Measurements from ENCODE around the gene SLC8A1.

Gene SLC8A1

DNA sequence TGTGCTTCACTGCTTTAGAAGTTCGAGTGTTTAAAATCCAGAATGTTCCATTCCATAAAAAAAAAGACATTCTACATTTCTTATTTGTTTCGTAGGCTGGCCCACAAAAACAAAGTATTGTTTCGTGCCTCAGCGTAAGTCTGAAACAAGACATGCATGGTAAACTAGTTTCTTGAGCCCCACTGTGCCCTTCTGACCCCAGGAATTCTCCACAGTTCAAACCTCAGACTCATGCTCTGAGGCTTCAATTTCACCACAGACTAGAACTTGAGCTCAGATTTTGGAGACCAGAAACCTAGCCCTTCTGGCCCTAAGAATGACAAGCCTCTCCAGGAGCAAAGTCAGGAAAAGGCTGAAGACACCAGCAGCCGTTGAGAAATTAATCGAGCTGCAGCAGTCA is 151.5 kb downstream of the SLC8A1 start:
- DNase-seq, result no peak

DNA sequence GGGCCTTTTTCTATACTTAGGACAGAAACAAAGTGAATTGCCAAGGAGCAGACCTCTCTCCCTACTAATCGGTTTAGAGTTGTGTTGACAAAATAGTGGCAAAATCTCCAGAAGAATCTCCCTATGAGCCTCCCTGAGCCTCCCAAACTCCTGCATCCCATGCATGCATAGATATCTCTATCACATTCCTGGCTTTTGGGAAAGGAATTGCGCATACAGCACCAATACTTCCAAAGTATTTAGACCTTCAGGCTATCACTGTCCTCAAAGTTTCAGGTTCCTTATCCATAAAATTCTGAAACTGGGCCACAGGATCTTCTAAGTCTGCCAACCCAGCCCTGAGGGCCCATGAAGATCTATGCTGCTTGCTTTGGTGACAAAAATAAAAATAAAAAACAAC is 152.1 kb downstream of the SLC8A1 start:
- DNase-seq, result no peak

DNA sequence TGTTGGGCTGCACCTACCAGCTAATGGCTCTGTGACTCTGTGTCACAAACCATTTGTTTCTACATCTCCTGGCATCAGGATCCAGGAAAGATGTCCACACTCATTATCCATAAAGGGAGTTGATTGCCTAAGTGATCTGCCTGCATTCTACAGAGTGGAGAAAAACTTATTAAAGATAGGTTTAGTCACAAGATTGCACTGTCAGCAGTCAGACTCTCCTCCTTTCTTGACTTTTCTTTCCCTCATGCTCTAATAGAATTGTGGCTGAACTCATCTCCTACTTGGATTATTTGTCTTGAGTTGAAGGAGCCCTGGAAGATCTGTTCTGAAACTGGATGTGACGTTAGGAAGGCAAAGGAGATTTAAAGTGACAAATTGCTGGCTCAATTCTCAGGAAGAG is 152.7 kb downstream of the SLC8A1 start:
- no peak for DNase-seq

DNA sequence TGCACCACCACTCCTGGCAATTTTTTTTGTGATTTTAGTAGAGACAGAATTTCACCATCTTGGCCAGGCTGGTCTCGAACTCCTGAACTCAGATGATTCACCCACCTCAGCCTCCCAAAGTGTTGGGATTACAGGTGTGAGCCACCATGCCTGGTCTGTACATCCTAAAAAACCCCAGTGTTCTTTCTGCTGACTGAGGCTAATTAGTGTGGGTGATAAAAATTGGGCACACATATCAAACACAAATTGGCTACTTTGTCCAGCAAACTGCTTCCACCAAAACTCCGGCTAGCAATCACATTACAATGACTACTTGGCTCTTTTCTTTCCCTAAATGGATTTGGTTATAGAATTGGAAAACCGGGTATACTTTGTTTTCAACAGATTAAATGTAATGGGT is 153.9 kb downstream of the SLC8A1 start:
- no peak for DNase-seq

DNA sequence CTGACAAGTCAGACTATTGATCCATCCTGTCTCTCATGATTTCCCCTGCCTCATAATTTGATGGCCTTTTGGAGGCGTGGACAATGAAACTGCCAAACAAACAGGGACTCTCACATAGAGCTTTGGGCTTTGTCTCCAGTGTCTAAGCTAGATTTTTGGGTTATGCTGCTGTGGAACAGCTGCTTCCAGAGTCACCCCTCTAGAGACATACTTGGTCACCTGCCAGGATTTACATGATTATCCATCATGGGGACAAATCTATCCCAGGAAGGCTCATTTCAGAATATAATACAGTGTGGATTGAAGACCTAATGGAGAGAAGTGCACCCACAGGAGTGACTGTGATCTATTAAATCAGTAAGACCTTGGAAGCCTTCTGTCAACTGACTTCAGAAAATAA is 159.6 kb downstream of the SLC8A1 start:
- DNase-seq, result no peak

DNA sequence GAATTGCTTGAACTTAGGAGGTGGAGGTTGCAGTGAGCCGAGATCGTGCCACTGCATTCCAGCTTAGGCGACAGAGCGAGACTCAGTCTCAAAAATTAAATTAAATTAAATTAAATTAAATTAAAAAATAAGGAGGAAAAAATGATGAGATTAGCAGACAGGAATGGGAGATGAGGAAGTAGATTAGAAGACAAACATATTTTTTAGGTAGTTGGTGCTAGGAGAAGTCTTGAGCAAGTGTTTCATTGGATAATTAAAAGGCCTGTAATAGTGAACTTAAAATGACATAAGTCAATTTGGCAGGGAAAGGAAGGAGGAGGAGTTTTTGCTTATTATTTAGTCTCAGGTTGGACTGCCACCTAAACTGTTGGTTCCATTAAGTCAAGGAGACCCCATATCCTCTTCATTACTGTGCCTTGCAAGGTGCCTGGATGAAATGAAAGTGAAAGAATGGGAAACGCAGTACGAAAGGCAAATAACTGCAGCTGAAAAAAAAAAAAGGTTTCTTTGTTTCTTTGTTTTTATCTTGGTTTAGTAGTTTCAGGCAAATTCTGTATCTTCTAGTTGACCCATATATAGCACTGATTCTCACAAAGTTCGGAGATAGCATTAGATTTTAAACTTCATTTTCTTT is 162.0 kb downstream of the SLC8A1 start:
- no peak for DNase-seq

DNA sequence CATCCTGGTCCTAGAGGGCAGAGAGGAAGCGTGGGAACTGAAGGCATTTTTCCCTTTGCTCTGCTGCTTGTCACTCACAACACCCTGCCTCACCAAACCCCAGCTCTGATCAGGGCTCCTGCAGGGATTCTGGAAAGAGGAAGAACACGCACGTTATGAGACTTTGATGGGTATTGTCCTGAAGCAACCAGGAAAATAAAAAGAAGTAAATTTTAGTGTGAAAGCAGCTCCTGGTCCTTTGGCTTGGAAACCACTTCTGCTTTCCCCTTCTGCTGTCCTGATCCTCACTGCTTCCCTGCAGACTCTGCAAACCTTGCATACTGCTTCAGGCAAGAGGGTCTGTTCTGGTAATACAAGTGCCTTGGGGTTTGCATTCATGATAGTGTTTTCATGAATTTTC is 164.1 kb downstream of the SLC8A1 start:
- no peak for DNase-seq

DNA sequence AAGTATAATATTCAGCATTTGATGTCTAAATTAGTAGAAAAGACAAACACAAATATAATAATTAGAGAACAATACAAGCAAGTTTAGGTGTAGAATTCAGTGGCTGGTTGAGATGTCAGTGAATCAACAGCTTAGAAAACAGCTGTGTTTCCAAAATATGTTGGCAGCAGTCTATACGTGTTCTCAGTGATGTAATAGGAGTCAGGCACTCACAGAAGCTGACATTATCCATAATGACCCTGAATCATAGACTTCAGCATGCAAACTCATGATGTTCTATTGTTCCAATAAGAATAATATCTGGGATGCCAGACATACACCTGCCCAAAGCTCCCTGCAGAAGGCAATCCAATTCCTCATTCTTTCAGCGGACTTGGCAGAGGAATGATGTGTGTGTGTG is 164.7 kb downstream of the SLC8A1 start:
- DNase-seq, result no peak

DNA sequence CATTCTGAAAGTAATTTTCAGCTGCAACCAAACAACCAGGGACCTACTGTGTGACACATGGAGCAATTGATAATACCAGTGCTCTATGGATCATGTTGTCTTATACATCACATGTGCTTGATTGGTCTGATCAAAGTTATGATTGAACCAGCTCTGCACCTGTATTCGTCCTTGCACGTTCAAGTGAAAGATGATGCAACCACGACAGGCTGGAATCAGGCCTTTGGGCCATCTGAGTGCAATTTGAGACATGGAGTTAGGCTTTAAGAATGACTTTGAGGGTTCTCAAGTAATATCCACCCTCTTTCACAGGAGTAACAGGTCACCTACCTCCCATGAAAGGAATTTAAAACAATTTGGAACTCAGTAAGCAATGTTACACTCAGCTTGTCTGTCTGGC is 165.2 kb downstream of the SLC8A1 start:
- no peak for DNase-seq

DNA sequence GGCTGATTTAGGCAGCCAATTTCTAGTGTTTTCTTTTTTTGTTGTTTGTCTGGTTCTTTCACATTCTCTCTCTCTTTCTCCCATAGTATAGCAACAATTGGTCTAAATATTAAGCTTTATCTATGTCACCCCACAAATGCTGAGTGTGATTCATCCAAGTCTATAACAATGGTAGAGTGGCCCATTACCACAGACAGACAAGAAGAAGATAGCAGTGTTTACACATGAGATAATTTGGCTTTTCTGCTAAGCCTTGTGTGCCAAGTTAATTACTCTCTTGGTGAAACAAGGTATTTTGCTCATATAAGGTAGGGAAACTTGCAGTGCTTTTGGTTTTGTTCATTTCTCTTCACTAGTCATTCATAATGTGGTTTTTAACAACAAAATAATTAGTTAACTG is 166.5 kb downstream of the SLC8A1 start:
- DNase-seq, result no peak

DNA sequence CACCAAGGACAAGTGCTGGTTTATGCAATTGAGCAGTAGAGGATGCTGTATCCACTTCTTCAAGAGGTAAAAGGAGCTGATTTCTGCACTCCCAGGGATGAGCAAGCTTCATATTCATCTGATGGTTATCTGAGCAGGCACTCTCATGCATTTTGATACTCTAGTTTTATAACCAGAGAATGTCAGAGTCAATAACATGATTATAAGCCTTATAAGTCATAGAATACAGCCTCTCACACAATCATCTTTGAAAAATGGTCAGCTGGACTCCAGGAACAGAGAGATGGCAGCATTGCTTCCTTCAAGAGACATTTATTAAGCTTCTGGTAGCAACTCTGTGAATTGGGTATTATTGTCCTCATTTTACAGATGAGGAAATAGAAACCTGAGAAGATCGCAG is 167.1 kb downstream of the SLC8A1 start:
- DNase-seq, result no peak

DNA sequence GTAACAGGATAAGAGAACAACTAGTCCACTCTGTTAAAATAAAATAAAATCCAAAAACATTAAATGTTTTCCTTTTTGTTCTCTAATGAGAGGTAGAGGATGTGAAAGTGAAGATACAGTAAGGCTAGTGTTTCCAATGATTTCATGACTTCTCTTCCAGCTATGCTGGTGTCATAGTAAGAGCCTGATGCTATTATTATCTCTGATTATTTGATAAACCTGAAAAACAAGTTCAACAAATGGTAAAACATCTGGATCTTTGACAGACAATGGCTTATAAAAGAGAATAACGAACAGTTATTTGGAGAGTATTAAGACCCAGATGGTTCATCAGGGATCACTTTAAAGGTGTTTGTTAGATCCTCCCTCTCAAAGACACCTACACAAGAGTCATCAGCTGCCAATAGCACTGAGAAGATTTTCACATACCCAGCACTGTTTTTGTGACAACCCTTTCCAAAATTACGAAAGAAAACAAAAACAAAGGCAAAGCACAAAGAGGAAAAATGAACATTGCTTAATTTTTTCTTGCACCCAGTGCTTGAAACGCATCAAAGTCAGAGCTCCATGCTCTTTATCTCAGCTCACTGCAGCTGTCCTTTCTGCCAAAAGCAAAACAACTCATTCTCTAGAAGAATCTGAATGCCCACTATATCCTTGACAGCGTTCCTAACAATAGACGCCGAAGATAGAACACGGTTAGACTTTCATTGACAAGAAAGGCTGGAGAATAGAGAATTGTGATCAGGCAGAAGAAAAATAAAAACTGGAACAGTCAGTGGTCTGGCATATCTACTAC is 168.6 kb downstream of the SLC8A1 start:
- no peak for DNase-seq

DNA sequence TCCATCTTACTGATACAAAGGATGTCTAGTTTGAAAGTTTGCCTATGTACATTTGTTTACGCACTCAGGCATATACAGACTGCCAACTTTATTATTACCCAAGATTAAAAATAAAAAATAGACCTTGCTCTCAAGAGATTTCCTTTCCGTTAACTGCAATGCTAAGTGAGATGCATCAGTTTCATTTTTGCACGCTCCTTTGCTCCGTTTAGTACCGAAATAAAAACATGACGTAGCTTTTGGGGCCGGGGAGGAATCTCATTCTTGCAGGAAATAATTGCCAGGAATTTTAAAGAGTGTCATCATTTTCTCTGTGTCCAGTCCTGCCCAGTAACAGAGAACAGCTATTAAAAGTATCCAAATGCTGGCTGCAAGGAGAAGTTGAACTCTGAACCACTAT is 169.5 kb downstream of the SLC8A1 start:
- DNase-seq, result no peak

DNA sequence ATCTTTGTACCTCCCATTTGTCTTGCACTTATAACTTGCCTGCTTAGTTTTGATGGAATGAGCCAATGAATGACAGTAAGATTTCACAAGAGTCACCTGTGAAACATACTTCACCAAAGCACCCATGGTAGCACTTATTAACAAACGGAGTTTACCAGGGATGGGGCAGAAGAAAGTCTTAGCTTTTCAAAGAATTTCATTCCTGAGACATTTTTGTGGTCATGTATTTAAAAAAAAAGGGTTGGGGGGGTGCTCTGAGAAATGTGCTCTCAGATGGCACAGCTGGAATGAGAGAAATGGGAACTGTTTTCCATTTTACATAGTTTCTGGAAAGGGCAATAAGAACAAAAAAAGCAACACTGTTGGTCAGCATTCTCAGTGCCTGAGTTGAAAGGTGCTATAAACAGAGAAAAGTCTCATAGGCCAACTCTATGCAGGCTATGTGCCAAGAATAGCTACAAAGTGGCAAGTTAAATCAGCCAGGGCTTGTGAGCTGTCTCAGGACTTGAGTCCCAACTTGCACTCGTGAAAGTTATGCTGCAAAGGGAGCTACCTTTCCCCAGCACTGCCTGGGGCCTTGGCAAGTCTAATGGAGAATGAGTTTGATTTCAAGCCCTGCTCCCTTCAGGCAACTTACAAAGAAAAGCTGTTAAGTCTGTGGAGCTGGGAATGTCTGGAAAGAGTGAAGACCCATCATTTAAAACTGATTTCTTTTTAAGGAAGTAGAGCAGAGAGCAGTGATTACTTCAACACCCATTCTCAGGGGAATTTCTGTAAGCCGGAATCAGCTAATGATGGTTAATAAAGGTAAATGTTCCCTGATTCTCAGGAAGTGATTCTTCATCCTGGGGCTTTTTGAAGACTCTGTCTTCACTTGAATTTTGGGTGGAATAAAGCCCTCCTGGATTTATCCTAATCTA is 170.6 kb downstream of the SLC8A1 start:
- no peak for DNase-seq

DNA sequence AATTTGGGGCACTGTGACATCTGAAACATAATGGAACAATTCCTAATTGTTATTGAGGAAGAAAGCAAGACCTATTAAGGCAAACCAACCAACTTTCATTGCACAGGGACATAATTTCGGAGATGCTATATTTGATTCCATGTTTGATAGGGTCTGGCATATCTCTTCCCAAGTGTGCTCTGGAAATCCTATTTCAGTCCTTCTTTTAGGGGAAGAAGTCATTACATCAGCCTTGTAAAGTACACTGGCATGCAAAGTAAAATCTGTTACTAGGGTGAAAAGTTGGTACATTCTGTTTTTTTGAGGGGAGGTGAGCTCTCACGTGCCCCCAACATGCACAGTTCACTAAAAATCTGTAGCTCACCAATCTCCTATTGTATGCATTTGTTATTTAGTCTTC is 172.4 kb downstream of the SLC8A1 start:
- DNase-seq, result no peak

DNA sequence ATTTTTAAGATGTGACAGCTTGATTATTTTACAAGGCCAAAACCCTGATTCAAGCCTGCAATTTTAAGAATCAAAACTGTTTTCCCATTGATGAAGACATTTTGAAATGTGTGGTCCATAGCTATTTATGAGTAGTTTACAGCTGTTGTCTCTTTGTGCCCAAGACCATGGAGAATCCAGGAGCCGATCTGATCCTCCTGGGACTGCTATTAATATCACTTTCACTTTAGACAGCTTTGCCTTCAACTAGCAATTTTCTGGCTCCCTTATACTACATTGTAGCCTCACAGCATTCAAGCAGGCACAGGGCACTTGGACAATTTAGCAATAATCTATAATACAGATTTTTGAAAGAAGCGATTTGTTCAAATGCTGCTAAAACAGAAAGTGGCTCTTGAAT is 172.9 kb downstream of the SLC8A1 start:
- no peak for DNase-seq

DNA sequence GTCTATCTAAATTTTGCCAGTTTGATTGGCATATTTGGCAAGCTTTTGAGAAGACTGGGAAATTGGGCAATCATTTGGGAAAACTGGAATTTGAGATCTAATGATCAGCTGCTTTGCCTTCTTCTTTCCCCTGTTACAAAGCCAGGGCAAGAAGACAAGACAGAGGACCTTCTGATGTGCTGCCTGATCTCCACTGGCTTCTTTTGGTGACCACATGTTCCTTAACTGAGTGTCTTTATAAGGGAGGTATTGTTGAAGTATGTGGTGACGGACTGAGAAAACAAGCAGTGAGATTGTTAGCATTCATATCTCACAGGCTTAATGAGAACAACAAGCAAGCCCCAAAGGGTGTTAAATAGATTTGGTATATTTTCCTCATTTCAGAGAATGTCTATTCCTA is 175.8 kb downstream of the SLC8A1 start:
- DNase-seq, result no peak

DNA sequence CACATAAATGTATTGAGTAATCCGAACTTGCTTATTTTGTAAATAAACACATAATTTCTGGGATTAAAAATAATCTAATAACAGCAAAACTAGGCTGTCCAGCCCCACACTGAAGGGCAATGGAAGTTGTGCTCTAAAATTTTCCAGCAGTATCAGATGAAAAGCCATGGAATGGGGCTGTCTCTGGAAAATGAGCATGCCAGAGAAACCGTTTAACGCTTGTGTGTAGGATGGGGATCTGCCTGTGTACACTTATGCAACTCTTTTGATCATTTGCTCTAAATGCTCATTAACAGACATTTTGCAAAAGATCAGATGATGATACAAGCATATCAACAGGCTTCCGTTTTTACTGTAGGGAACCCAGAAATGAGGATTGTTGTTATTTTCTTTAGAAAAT is 177.6 kb downstream of the SLC8A1 start:
- no peak for DNase-seq

DNA sequence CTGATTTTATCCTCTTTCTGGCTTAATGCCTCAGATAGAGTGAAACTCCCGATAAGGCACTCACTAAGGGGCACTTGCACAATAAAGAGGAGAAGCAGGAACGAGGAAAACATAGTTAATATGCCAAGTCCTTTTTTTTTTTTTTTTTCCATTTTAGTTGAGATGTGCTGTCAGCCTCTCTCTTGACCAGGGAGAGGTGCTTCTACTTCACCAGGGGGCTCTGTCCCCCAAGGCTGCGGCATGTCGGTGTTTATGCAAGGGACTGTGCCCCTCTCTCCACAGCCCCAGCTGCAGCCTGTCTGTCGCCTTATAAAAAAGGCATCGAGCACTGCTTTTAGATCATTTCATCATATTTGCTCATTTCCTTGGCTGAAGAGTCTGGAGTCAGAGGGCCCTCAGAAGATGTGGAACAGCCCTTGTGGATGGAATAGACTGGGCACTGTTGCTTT is 178.1 kb downstream of the SLC8A1 start:
- DNase-seq, result no peak

DNA sequence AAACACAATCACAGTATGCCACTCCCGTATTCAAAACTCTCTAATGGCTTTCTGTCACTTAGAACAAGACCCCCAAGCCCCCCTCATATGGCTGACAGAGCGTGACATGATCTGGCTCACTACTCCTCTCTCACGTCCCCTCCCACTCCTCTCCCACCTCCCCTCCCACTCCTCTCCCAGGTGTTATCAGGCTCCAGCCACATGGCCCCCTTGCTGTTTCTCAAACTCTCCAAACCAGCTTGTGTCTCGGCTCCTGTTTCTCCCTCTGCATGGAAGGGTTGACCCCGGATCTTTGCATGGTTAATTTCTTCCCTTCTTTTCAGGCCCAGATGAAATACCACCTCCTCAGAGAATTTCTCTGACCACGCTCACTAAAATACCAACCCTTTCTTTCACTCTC is 180.8 kb downstream of the SLC8A1 start:
- no peak for DNase-seq

DNA sequence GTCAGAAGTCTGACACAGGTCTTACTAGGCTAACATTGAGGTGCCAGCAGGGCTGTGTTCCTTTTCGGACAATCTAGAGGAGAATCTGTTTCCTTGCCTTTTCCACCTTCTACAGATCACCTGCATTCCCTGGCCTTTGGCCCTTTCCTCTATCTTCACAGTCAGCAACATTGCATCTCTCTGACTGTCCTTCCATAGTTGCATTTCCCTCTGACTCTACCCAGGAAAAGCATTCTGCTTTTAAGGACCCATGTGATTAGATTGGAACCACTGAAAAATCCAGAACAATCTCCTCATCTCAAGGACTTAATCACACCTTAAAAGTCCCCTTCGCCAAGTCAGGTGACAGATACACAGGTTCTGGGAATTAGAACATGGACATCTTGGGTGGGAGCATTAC is 181.5 kb downstream of the SLC8A1 start:
- DNase-seq, result no peak

DNA sequence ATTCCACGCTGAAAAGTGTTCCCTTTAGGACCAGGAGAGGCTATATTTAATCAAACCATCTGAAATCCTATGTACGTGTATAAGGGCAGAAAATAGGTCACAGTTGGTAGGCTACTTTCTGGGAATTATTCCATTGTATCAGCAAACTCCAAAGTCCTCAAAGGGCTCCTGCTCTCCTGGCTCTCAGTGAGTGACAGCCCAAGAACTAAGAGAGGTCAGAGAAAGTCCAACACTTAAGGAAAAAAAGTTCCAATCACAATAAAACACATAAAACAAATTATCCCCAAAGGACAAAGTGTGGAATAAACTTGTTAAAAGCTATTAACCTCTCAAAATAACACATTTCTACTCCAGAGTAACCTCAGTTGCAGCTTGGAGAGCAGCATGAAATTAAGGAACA is 183.3 kb downstream of the SLC8A1 start:
- DNase-seq, result no peak

DNA sequence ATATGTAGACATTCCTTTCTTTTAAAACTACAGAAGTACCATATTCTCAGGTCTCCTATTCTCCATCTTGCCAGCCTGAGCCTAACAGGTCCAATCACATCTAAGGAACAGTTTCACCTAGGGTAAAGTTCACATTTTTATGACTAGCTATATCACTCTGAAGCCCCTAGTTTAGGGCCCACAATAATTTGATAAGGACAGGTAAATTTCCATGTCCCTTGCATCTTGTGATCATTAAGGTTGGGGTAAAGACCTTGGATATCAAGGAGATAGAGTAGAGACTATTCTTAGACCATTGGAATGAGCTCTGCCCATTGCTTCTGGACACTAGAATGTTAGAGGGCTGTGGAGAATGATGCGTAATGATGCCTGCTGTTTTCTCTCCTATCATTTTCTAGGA is 185.7 kb downstream of the SLC8A1 start:
- DNase-seq, result no peak

DNA sequence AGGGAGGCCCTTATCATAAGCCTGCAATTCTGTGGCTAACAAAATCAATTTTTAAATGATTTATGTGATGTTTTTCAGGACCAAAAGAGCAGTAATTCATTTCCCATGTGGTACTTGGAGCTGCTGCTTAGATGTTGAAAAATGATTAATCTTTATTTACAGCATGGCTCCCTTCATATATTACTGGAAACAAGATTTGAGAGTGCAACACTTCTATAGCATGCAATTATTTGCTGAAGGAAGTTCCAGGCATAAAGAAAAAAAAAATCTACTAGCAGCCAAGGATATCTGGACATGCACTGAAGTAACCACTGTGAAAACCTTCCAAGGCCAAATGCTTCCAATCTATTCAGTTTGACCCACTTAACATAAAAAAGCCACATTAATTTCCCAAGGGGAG is 186.3 kb downstream of the SLC8A1 start:
- DNase-seq, result no peak

All from CD4-positive, alpha-beta T cell treated with Interleukin-21 for 1 hour (primary cell).